H1 (cell line): ENCODE results near the gene DTNB.

Source experiments
- CREB1 ChIP-seq: IDR thresholded peaks from 2 replicates; pipeline ENCODE4 v1.6.1; 2012; ENCODE audit warnings: inconsistent platforms
- EZH2 ChIP-seq: fragments of 200-600 bp; sonication (generic); IDR thresholded peaks from 2 replicates; pipeline ENCODE4 v1.7.1; 2012; ENCODE audit warnings: low read depth, mild to moderate bottlenecking, moderate library complexity, low read length, inconsistent platforms; ENCODE audit not compliant: severe bottlenecking
- MAFK ChIP-seq: IDR thresholded peaks from 2 replicates; pipeline ENCODE4 v1.6.1; 2012; ENCODE audit warnings: low read depth, mild to moderate bottlenecking, improper control_type of control experiment, low read length
- PHF8 ChIP-seq: fragments of 200-600 bp; sonication (generic); conservative IDR thresholded peaks from 2 replicates; pipeline ENCODE4 v1.7.1; 2012; ENCODE audit warnings: low read depth, mild to moderate bottlenecking, inconsistent platforms, low read length, moderate library complexity
- TAF1 ChIP-seq: IDR thresholded peaks from 2 replicates; pipeline ENCODE4 v1.6.1; 2011; ENCODE audit warnings: mild to moderate bottlenecking, low read depth, low read length

DNA sequence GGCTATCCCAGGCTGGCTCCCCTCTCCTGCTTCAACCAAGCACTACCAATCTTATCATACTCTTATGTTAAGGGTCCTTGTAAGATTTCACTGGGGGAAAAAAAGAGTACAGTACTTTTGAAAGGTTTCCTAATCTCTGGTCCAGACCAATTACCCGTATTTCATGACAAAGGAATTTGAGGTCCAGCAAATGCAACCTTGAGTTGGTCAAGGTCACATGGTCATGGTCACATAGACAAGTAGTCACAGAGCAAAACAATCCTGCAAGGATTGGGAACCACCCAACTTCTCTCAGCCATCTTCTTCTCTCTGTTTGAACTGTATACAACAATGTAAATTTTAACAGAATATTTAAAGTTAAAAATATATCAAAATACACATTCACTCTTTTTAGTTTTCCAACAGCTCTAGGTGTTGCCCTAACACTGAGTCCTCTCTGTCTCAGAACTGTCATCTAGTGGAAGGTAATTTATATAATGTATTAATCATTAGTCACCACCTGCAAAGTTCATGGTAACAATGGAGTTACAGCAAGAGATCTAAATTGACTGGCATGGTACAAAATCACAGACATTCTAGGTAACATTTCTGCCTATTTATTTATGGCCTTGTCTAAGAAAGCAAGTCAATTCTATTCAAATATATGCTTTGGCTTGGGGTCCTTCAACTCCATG lies 21.5 kb downstream of the DTNB start:
- TF ChIP-seq EZH2: no peak
- no peak for TF ChIP-seq CREB1
- TF ChIP-seq TAF1: no peak
- TF ChIP-seq PHF8: no peak
- no peak for TF ChIP-seq MAFK
